OCI-LY3 (cell line): Measurements from ENCODE around the gene TTC28.

ENCODE experiments used
- CTCF ChIP-seq: fragments of 200-600, 300-600 bp; sonication (generic); IDR thresholded peaks from 2 replicates; pipeline ENCODE4 v1.5.1; 2014; ENCODE audit warnings: antibody characterized with exemption, low read length, low read depth
- EZH2phosphoT487 ChIP-seq: fragments of 200-600 bp; shearing (Covaris generic); IDR thresholded peaks from 2 replicates; pipeline ENCODE4 v1.6.1; 2018; ENCODE audit warnings: antibody characterized with exemption, mixed run types, low read depth

- no peak for TF ChIP-seq CTCF
- TF ChIP-seq EZH2phosphoT487: no peak
Observed at GRCh38 chr22:28034145-28034759, 645.4 kb downstream of the TTC28 start.
